SH-SY5Y (cell line): ENCODE data around the gene GOLGB1.

Source experiments
- GATA2 ChIP-seq: IDR thresholded peaks from 2 replicates; pipeline ENCODE4 v1.6.1; 2011; ENCODE audit warnings: mild to moderate bottlenecking, low read depth, low read length
- GATA3 ChIP-seq: IDR thresholded peaks from 2 replicates; pipeline ENCODE4 v1.6.1; 2011; ENCODE audit warnings: low read depth, mild to moderate bottlenecking, low read length, moderate library complexity

GRCh38 chr3:121642601-121643314, 106.8 kb downstream of the GOLGB1 start:
- TF ChIP-seq GATA3 (no peak), GATA2 (no peak)
